GM12801 (cell line): ENCODE results near the gene CARD16.

ENCODE experiments used
- TF ChIP-seq, protein P1 (sequence below): IDR thresholded peaks from one replicate; pipeline ENCODE4 v1.5.1; 2011; ENCODE audit warnings: control low read depth; ENCODE audit not compliant: insufficient read length; ENCODE audit errors: extremely low read depth

The CARD16 gene

GRCh38 chr11:104991994-104992393 is 53.1 kb downstream of the CARD16 start:
- TF ChIP-seq, protein P1, sequence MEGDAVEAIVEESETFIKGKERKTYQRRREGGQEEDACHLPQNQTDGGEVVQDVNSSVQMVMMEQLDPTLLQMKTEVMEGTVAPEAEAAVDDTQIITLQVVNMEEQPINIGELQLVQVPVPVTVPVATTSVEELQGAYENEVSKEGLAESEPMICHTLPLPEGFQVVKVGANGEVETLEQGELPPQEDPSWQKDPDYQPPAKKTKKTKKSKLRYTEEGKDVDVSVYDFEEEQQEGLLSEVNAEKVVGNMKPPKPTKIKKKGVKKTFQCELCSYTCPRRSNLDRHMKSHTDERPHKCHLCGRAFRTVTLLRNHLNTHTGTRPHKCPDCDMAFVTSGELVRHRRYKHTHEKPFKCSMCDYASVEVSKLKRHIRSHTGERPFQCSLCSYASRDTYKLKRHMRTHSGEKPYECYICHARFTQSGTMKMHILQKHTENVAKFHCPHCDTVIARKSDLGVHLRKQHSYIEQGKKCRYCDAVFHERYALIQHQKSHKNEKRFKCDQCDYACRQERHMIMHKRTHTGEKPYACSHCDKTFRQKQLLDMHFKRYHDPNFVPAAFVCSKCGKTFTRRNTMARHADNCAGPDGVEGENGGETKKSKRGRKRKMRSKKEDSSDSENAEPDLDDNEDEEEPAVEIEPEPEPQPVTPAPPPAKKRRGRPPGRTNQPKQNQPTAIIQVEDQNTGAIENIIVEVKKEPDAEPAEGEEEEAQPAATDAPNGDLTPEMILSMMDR, result no peak
